ENCODE measurements around the gene ITPK1.

- no peak for TF ChIP-seq RFX5 (IDR thresholded peaks at IDR 0.05; ENCODE audit: low read depth, low read length)
- TF ChIP-seq SMC3 (IDR thresholded peaks at IDR 0.05; ENCODE audit: borderline replicate concordance, low read length): no peak
Measured at GRCh38 chr14:93065272-93065730, 50.4 kb downstream of the ITPK1 start.

All from GM12878 (cell line).